NCI-H1105 (cell line): ENCODE measurements around the gene SMNDC1.
"Not testable (repeated sequence)": the region's sequence is repeated elsewhere in the genome, so short reads cannot be mapped to it uniquely, and the experiment has no call there.

Source experiments
- DNase-seq: peaks from one replicate; lab custom pipeline; 2025; lab: John Stamatoyannopoulos, UW

Gene SMNDC1

DNA sequence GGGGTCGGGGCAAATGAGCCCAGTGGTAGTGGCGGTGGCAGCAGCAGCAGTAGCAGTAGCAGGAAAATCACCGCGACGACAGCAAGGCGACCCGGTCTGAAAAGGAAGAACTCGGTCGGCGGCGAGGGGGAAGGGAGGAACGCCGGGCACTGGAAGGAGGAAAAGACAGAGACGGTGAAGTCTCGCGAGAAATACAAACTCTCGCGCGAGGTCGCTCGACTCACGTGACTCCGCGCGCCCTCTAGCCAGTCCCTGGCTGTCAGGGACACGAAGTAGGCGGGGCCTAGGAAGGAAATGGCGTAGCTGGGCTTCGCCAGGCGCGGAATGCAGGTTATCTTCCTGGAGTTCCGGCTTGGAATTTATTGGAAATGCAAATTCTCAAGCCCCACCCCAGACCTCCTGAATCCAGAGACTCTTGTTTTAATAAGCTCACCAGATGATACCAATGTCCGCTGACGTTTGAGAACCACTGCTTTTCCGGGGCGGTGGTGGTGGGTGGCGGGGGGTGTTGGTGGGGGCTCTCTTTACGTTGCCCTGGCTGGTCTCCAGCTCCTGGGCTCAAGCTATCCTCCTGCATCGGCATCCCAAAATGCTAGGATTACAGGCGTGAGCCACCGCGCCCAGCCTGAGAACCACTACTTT is at the start of gene SMNDC1:
Gene SMNDC1, minus strand, starts transcription at position 141 of the 642 bp plus-strand sequence. CDS start 1,333 bp downstream, outside the sequence.
- peak; percentile 85 for DNase-seq

DNA sequence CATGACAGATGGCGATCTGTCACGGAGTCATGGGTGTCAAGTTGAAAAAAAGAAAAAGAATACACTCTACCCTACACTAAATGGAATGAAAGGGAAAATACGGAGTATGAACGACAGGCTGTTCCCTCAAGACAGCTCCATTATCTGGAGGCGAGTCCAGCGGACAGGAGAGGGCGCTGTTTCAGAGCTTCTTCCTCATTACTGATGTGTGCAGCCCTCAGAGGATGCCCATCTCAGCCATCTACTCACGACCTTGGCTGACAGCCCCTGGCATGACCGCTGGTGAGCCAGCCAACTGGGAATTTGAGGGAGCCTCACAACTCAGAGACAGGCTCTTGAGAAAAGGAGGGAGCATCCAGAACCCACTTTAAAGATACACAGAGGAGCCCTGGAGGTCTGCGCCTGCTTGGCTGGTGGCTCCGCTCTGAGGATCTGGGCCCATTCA is 49.6 kb upstream of the SMNDC1 start:
- DNase-seq = no peak

GRCh38 chr10:110353244-110354119 is 48.8 kb upstream of the SMNDC1 start:
- DNase-seq = no peak

DNA sequence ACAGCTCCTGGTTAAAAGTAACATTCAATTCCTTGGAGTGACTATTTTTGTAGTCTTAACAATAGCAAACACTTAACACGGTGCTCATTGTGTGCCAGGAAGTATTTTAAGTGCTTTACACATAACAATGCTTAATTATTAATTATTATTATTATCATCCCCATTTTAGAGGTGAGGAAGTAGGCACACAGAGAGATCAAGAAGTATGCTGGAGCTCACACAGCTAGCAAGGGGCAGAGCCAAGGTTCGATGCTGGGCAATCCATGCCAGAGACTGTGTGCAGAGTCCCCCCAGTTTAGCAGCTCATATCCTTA is 48.2 kb upstream of the SMNDC1 start:
- DNase-seq = no peak

- DNase-seq = no peak
Measured at GRCh38 chr10:110350812-110351211, 46.1 kb upstream of the SMNDC1 start.

- no peak for DNase-seq
Measured at GRCh38 chr10:110349831-110350230, 45.1 kb upstream of the SMNDC1 start.

DNA sequence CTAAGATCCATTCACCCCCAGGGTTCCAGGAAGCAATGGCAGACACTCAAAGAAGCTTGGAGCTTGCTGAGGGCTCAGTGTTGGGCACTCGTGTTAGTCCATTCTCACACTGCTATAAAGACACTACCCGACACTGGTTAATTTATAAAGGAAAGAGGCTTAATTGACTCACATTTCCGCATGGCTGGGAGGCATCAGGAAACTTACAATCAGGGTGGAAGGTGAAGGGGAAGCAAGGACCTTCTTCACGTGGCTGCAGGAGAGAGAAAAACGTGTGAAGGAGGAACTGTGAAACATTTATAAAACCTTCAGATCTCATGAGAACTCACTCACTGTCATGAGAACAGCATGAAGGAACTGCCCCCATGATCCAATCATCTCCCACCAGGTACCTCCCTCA is 44.7 kb upstream of the SMNDC1 start:
- DNase-seq = no peak

DNA sequence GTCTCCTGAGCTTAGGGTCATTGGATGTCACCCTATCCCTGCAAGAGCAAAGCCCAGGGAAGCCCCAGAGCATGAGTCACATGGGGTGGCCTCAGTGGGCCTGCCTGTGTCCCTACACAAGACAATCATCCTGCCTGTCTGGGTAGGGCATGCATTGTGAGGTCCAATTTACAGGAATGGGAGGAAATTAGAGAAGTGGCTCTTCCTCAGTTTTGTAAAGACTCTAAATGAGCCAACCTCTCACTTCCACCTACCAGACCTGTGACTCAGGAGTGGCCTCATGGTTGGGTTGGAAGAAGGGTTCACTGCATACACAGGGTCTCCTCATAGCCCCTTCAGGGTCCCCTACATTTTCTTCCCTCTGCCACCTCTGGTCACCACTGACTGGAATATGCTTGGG is 43.6 kb upstream of the SMNDC1 start:
- DNase-seq = no peak

- DNase-seq = no peak
Measured at GRCh38 chr10:110346914-110347313, 42.2 kb upstream of the SMNDC1 start.

GRCh38 chr10:110345286-110345685 is 40.6 kb upstream of the SMNDC1 start:
- no peak for DNase-seq

DNA sequence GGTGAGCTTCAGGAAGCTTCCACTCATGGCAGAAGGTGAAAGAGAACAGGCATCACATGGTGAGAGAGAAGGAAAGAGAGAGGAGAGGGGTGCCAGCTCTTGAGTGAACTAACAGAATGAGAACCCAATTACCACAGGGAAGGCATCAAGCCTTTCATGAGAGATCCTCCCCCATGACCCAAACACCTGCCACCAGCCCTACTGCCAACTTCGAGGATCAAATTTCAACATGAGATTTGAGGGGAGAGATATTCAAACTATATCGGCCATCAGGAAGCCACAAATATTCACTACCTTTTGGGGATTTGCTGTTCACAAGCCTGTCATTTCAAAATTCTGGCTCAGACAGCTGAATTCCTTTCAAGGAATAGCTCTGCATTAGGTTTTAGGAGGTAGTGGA is 39.9 kb upstream of the SMNDC1 start:
- peak; percentile 45 for DNase-seq

DNA sequence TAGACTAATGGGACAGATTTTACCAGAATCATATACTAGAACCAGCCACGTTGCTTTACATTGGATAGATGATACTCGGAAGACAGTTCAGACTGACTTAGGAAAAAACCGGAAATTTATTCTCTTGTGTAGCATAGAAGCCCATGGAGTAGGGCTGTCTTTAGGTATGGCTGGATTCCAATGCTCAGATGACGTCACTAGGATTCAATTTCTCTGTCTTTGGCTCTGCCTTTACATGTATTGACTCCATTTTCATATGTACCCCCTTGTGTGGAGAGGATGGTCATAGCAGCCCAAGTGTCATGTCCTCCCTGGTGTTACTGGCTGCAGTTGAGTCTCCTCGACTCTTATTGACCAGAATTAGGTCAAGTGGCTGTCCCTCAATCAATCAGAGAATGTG is 39.2 kb upstream of the SMNDC1 start:
- DNase-seq = no peak

GRCh38 chr10:110340816-110341215 is 36.1 kb upstream of the SMNDC1 start:
- no peak for DNase-seq

DNA sequence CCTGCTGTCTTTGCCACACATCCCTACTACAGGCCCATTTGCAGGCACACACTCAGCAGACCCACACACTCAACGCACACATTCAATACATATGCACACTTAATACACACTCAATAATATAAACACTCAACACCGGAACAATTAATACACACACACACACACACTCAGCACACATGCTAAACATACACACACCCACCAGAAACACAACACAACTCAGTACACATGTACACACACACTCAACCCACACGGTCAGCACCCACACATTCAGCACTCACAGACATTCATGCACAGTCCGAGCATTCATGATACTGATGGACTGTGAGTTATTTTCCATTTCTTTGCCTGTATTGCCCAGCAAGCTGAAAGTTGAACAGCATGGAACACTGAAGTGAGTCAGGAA is 35.4 kb upstream of the SMNDC1 start:
- DNase-seq = no peak

DNA sequence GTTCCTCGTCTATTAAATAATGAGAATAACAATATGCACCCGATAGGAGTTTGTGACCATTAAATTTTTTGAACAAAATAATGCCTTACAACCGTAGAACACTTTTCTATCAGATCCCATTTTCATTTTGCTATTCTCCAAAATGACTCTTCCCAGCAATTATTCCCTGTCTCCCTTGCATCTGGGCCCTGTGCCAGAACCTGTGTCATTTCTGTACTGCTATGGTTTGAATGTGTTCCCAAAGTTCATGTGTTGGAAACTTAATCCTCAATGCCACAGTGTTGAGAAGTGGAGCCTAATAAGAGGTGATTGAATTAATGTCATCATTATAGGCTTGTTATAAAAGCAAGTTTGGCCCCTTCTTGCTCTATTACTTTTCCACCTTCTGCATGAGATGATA is 33.2 kb upstream of the SMNDC1 start:
- no peak for DNase-seq

DNA sequence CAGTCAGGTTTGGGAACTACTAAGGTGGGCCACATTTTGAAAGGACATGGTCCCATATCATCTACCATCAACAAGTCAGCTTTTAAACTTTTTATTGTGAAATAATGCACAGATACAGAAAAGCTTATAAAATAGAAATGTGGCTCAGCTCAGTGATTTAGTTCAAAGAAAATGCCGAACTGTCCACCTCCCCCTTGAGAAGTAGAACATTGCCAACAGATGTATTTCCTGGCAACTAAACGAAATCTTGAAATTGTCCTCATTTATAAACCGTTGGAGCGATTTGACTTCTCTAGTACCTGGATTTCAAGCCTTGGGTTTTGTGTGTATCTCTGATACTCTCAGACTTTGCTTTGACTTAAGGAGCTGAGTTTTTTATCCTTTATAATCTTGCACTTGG is 32.7 kb upstream of the SMNDC1 start:
- no peak for DNase-seq

DNA sequence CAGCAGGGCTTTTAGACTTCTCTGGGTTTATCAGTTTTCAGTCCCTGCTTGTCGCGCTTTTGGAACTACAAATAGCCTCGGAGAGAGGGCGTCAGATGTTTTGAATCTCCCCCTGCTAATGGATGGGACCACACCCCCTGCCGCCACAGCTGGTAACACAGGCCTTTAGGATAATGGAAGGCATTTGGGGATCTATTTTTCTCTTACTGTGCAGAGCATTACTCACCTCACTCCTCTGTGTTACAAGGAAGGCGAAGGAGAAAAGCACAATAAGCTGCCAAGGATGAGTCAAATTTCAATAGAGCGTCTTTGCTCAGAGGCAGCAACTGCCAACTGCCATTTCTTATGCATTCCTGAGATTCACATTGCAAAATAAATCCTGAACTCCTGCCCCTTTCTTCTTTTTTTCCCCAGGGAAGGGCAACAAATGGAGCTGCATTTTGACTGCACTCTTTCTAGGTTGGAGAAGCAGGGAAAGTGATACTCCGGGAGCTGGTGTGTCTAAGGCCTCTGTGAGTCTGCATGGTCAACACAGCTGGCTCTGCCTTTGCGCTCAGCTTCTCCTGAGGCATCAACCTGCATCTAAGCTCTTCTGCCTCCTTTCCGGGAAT is 31.5 kb upstream of the SMNDC1 start:
- no peak for DNase-seq

DNA sequence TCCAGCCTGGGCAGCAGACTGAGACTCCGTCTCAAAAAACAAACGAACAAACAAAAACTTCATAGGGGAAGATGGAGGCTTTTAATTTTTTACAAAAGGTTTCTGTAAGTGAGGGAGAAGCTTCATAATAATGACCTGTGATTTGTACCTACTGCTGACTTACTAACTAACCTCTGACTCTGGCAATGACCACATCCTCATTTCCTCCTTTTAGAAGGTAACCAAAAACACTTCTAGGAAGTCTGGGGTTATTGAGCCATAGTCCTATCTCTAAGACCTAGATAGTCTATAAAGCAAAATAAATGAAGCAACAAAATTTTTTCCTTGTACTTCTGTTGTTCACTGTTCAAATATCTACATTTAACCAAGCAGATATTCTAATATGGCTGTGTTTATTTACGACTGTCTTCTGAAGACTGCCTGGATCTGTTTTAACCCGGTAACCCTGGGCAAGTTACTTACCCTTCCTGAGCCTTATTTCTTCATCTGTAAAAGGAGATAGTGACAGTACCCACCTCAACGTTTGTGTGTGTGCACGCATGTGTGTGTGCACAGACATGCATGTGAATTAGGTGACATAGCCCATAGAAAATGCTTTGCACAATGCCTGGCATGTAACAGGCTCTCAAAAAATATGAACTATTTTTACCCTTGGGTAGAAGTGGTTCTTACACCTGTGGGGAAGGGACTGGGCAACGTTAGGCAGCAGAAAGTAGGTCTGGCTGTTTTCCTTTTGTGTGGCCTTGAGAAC is 30.8 kb upstream of the SMNDC1 start:
- no peak for DNase-seq

DNA sequence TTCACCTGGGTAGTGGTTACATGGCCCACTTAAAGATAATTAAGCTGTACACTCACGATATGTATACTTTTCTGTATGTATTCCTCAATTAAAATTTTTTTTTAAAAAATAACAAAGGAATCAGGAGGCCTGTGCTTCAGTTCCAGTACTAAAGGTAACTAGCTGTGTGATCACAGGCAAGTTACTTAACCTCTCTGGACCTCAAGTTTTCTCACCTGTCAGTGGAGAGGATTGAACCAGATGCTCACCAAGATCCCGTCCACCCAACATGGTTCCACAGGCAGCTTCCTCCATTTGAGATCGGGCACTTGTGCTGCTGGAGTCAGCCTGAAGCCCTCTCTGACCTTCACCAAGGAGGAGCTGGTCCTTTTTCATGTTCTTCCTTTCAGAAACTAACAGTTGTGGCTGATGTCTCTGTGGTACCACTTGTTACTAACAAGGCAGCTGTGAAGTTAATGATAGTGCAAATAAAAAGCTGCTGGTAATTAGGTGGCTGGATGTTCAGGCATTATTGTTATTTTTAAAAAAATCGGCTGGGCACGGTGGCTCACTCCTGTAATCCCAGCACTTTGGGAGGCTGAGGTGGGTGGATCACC is 29.4 kb upstream of the SMNDC1 start:
- DNase-seq = no peak

- DNase-seq = not testable (repeated sequence)
Measured at GRCh38 chr10:110331226-110331795, 26.6 kb upstream of the SMNDC1 start.

DNA sequence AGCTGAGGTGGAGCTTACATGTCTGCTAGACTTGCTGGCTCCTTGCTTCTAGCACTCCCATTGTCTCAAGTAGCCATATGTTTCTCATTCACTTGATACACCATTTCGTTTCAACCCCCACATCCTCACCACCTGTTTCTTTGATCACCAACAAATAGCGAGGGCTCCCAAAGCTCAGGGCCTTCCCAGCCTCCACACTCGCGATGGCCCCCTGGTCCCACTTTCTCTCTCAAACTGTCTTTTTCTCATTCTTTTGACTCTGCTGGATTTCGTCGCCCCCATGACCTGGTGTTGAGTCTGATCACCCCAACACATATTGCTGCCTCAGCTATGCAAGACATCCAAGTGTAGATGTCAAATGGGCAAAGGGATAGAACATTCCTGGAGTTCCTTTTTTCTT is 26.0 kb upstream of the SMNDC1 start:
- no peak for DNase-seq
